Cardiac muscle cell (in vitro differentiated cells and primary cell): Measurements from ENCODE around the gene PABPC3. TPM values are rescaled to one million over a fixed set of nuclear protein-coding genes. Genes with fewer than 3 reads are reported as not detected.

Source experiments
- DNase-seq, 2 donors: peaks; one replicate each; pipeline versions ENCODE4 v3.0.0 to v3.0.0-alpha.2; 2010 to 2017; ENCODE audit warnings: low read depth in 1 of 2, low spot score in 1 of 2
- H3K27ac ChIP-seq: fragments of 200-600 bp; sonication (generic); 2 replicates; pipeline ENCODE4 v1.5.1; 2016
- H3K27me3 ChIP-seq: fragments of 200-600 bp; sonication (generic); 2 replicates; pipeline ENCODE4 v1.6.0; 2016; ENCODE audit warnings: control low read depth
- H3K36me3 ChIP-seq: fragments of 200-600 bp; sonication (generic); 2 replicates; pipeline ENCODE4 v1.5.1; 2016; ENCODE audit warnings: control low read depth
- H3K4me1 ChIP-seq: fragments of 200-600 bp; sonication (generic); 2 replicates; pipeline ENCODE4 v1.8.1; 2017; ENCODE audit warnings: low read depth, mild to moderate bottlenecking, mixed run types
- H3K4me3 ChIP-seq: fragments of 200-600 bp; sonication (generic); 2 replicates; pipeline ENCODE4 v1.5.1; 2016; ENCODE audit warnings: mild to moderate bottlenecking
- H3K9me3 ChIP-seq: fragments of 200-600 bp; sonication (generic); 2 replicates; pipeline ENCODE4 v1.5.1; 2017; ENCODE audit warnings: low read depth, mild to moderate bottlenecking, control low read depth
- CTCF ChIP-seq: IDR thresholded peaks from 2 replicates; pipeline ENCODE4 v1.5.1; 2012; ENCODE audit warnings: low read depth, mild to moderate bottlenecking, low read length
- polyA plus RNA-seq: library from polyadenylated mRNA; unstranded; fragments of >200 nt; fragmentation: Nextera tagmentation; extraction: Ambion mirVana; gene quantifications from 2 replicates; pipeline ENCODE4 v1.2.1, GENCODE V29; 2016
- total RNA-seq: library from RNA; depleted of rRNA; stranded (reverse); fragments of >200 nt; gene quantifications from 2 replicates; pipeline ENCODE4 v1.2.3, GENCODE V29; 2016

PABPC3 gene
- total and polyA plus RNA-seq, 2 experiments from 2014 or later = not detected

- Histone ChIP-seq H3K4me1 (no peaks in the 10 kb centered on the region), H3K27ac (no peak overlapping the region), H3K27me3 (no peaks in the 10 kb centered on the region), H3K9me3 (no peaks in the 10 kb centered on the region), H3K36me3 (no peaks in the 10 kb centered on the region), H3K4me3 (no peak overlapping the region)
- TF ChIP-seq CTCF = peak; percentile 74
- peak; percentile 59 to 71 for DNase-seq
Measured at GRCh38 chr13:25085125-25085742, 10.7 kb upstream of the PABPC3 start.

- Histone ChIP-seq H3K27ac (no peak overlapping the region), H3K4me1 (no peaks in the 10 kb centered on the region), H3K9me3 (no peaks in the 10 kb centered on the region), H3K27me3 (no peaks in the 10 kb centered on the region), H3K4me3 (no peak overlapping the region), H3K36me3 (no peaks in the 10 kb centered on the region)
- TF ChIP-seq CTCF = no peak
- DNase-seq = no peak
Measured at GRCh38 chr13:25088562-25089221, 7.2 kb upstream of the PABPC3 start.

DNA sequence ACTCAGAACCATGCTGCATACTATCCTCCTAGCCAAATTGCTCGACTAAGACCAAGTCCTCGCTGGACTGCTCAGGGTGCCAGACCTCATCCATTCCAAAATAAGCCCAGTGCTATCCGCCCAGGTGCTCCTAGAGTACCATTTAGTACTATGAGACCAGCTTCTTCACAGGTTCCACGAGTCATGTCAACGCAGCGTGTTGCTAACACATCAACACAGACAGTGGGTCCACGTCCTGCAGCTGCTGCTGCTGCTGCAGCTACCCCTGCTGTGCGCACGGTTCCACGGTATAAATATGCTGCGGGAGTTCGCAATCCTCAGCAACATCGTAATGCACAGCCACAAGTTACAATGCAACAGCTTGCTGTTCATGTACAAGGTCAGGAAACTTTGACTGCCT lies 1.5 kb downstream of the PABPC3 start:
- Histone ChIP-seq H3K4me3 (no peak overlapping the region), H3K27me3 (no peaks in the 10 kb centered on the region), H3K36me3 (no peaks in the 10 kb centered on the region), H3K27ac (no peak overlapping the region), H3K9me3 (no peaks in the 10 kb centered on the region), H3K4me1 (no peaks in the 10 kb centered on the region)
- no peak for DNase-seq
- TF ChIP-seq CTCF = no peak

DNA sequence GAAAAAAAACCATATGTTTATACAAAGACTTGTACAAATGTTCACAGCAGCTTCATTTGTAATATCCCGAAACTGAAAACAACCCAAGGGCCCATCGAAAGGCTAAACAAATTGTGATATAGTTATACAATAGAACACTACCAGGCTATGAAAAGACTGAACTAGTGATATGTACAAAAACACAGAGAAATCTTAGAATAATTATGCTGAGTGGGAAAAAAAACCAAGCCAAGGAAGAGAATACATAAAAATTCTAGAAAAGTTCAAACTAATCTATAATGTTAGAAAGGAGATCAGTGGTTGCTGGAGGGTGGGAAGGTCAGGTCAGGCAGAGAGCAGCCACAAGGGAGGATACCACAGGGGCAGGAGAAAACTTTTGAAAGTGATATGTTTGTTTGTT lies 7.8 kb downstream of the PABPC3 start:
- Histone ChIP-seq H3K27ac (no peak overlapping the region), H3K4me1 (no peaks in the 10 kb centered on the region), H3K9me3 (no peaks in the 10 kb centered on the region), H3K36me3 (no peaks in the 10 kb centered on the region), H3K4me3 (no peak overlapping the region), H3K27me3 (no peaks in the 10 kb centered on the region)
- no peak for TF ChIP-seq CTCF
- DNase-seq = no peak

GRCh38 chr13:25109341-25109740 lies 13.4 kb downstream of the PABPC3 start:
- no peak for TF ChIP-seq CTCF
- no peak overlapping the region for H3K4me3 ChIP-seq
- H3K27me3 ChIP-seq = no peaks in the 10 kb centered on the region
- no peaks in the 10 kb centered on the region for H3K36me3 ChIP-seq
- DNase-seq = no peak
- H3K9me3 ChIP-seq = no peaks in the 10 kb centered on the region
- H3K27ac ChIP-seq = no peak overlapping the region
- H3K4me1 ChIP-seq = no peaks in the 10 kb centered on the region
